Endothelial cell (in vitro differentiated cells): ENCODE results near the gene ATXN7L1. TPM values are rescaled to one million over a fixed set of nuclear protein-coding genes. Genes with fewer than 3 reads are reported as not detected.

Experiments
- DNase-seq: peaks from one replicate; pipeline ENCODE4 v3.0.0; 2021; ENCODE audit warnings: low spot score
- H3K27ac Mint-ChIP-seq: one replicate; pipeline ENCODE4 v1.8.0; 2021; ENCODE audit warnings: mixed read lengths, inconsistent platforms; ENCODE audit not compliant: unreplicated experiment
- H3K27me3 Mint-ChIP-seq: one replicate; pipeline ENCODE4 v1.8.0; 2021; ENCODE audit warnings: mild to moderate bottlenecking, moderate library complexity, mixed read lengths, inconsistent platforms; ENCODE audit not compliant: unreplicated experiment
- H3K36me3 Mint-ChIP-seq: one replicate; pipeline ENCODE4 v1.8.0; 2021; ENCODE audit warnings: mild to moderate bottlenecking, low read depth, mixed read lengths, inconsistent platforms; ENCODE audit not compliant: unreplicated experiment
- H3K4me1 Mint-ChIP-seq: one replicate; pipeline ENCODE4 v1.8.0; 2021; ENCODE audit warnings: mild to moderate bottlenecking, mixed read lengths, inconsistent platforms; ENCODE audit not compliant: unreplicated experiment
- H3K4me3 Mint-ChIP-seq: one replicate; pipeline ENCODE4 v1.8.0; 2021; ENCODE audit warnings: mild to moderate bottlenecking, mixed read lengths, inconsistent platforms; ENCODE audit not compliant: unreplicated experiment
- H3K9me3 Mint-ChIP-seq: one replicate; pipeline ENCODE4 v1.8.0; 2021; ENCODE audit warnings: mixed read lengths, inconsistent platforms; ENCODE audit not compliant: unreplicated experiment
- total RNA-seq: library from RNA; stranded (reverse); fragmentation: NEBNext Ultra II Directional; extraction: Animal tissue kit (Norgen Biotek cat#: 25700); gene quantifications from one replicate; pipeline ENCODE4 v1.2.1, GENCODE V29; 2021; ENCODE audit not compliant: unreplicated experiment
- TF ChIP-seq, protein P1 (sequence below): fragments of 200-600 bp; sonication (generic); IDR thresholded peaks from one replicate; pipeline ENCODE4 v1.5.0; 2021; ENCODE audit warnings: antibody characterized with exemption; ENCODE audit not compliant: unreplicated experiment

ATXN7L1 gene
- total RNA-seq, 1 donor from 2014 or later = 18.4 TPM

DNA sequence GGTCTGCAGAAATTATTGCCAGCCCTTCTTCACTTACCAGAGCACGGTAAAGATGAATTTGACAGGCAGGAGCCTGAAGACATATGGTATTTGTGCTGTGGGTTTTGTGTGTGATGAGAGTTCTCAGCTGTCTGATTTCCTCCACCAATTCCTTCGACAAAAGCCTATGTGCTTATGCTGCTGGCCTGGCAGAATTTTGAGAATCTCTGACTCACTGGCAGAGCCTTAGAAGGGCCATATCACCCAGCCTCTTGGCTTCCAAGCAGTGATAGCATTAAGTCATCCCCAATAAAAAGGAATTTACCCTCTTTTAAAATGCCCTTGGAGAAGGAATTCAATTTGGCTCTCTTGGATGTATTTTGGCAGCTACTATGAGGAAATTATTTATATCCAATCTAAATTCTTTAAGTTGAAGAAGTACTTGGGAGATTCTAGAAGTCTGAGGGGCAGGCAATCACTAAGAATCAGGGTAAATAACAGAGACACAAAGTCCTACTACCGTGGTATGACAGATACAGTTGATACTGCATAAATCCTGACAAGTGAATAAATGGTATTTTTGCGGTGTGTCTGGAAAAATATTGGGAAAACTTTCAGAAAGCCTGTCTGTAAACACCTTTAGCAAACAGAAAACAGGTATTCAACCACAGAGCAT is 226.5 kb downstream of the ATXN7L1 start:
- DNase-seq = no peak
- Mint-ChIP-seq H3K27ac (no peak overlapping the region), H3K9me3 (no peaks in the 10 kb centered on the region), H3K4me3 (no peak overlapping the region), H3K36me3 (peaks cover 1% of the 10 kb centered on the region), H3K27me3 (peaks cover 8% of the 10 kb centered on the region), H3K4me1 (peaks cover 40% of the 10 kb centered on the region)
- TF ChIP-seq, protein P1, sequence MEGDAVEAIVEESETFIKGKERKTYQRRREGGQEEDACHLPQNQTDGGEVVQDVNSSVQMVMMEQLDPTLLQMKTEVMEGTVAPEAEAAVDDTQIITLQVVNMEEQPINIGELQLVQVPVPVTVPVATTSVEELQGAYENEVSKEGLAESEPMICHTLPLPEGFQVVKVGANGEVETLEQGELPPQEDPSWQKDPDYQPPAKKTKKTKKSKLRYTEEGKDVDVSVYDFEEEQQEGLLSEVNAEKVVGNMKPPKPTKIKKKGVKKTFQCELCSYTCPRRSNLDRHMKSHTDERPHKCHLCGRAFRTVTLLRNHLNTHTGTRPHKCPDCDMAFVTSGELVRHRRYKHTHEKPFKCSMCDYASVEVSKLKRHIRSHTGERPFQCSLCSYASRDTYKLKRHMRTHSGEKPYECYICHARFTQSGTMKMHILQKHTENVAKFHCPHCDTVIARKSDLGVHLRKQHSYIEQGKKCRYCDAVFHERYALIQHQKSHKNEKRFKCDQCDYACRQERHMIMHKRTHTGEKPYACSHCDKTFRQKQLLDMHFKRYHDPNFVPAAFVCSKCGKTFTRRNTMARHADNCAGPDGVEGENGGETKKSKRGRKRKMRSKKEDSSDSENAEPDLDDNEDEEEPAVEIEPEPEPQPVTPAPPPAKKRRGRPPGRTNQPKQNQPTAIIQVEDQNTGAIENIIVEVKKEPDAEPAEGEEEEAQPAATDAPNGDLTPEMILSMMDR = no peak

DNA sequence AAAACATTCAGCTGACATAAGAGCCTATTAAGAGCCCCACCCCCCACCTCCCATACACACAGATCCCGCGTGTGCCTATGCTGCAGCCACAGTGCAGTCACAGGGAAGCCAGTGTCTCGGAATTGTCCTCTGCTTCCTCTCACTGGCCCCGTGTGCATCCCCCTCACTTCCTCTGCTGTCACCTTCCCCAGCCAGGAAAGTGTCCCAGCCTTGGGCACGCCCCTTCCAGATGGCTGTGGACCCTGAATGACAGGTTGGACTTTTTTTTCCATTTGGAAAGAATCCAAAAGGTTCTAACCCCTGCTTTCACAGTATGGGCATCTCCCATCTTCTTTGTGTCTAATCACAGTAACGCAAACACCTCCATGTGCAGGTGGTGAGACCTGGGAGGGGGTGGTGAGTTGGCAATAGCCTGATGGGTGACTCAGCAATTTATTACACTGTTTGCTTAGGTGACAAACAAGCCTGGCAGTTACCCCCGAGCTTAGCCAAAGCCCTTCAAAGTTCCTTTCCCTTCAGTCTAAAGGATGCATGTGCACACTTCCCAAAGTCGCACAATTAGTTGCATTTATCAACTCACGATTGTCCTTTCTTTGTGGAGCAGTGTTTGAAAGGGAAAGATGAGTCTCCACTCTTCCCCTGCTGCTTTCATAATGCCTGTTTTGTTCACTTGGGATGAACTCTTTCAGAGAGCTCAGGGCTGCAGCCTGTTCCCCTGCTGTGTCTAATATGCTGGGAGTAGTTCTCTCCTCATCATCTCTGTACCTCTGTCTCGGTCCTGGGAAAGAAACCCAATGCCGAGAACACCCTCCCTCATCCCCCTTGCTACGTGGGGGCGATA is 227.6 kb downstream of the ATXN7L1 start:
- Mint-ChIP-seq H3K4me1 (peaks cover 46% of the 10 kb centered on the region), H3K9me3 (no peaks in the 10 kb centered on the region), H3K36me3 (no peaks in the 10 kb centered on the region)

DNA sequence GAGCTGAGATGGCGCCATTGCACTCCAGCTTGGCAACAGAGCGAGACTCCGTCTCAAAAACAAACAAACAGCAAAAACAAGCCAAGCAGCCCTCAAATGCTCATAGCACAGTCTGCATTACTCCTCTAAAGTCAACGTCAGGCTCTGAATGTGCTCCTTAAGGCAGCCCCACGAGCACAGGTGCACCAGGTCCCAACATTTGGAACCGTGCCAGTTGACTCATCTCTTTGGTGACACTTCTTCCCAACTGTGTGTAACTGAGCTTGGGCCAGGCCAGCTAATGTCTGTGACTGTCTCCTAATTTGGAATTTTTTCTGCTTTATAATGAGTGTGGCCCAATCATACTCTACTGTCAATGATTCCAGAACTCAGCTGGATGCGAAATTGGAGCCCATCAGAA is 228.8 kb downstream of the ATXN7L1 start:
- DNase-seq = no peak
- Mint-ChIP-seq H3K4me3 (peak overlapping the region; percentile 9), H3K9me3 (no peaks in the 10 kb centered on the region), H3K27me3 (peaks cover 5% of the 10 kb centered on the region), H3K27ac (no peak overlapping the region), H3K4me1 (peaks cover 46% of the 10 kb centered on the region), H3K36me3 (peaks cover 6% of the 10 kb centered on the region)
- TF ChIP-seq, protein P1 = no peak

More for the DNA sequence above, 227.6 kb downstream of the ATXN7L1 start:
- Mint-ChIP-seq H3K27me3 (peaks cover 5% of the 10 kb centered on the region), H3K4me3 (no peak overlapping the region), H3K27ac (peak overlapping the region; percentile 12)
- TF ChIP-seq, protein P1 = no peak
- no peak for DNase-seq

DNA sequence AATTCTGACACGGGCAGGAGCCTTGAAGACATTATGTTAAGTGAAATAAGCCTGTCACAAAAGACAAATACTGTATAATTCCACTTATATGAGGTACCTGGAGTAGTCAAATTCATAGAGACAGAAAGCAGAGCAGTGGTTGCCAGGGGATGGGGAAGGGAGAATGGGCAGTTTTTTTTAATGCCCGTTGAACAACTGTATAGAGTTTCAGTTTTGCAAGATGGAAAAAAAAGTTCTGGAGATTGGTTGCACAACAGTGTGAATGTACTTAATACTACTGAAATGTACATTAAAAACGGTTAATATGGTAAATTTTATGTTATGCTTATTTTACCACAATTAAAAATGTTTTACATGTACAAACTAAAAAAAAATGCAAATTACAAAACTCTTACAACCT is 231.5 kb downstream of the ATXN7L1 start:
- TF ChIP-seq, protein P1 = no peak
- peaks cover 7% of the 10 kb centered on the region for H3K36me3 Mint-ChIP-seq
- H3K4me3 Mint-ChIP-seq = no peak overlapping the region
- peaks cover 39% of the 10 kb centered on the region for H3K4me1 Mint-ChIP-seq
- no peaks in the 10 kb centered on the region for H3K9me3 Mint-ChIP-seq
- no peak overlapping the region for H3K27ac Mint-ChIP-seq
- peaks cover 5% of the 10 kb centered on the region for H3K27me3 Mint-ChIP-seq
- DNase-seq = no peak

DNA sequence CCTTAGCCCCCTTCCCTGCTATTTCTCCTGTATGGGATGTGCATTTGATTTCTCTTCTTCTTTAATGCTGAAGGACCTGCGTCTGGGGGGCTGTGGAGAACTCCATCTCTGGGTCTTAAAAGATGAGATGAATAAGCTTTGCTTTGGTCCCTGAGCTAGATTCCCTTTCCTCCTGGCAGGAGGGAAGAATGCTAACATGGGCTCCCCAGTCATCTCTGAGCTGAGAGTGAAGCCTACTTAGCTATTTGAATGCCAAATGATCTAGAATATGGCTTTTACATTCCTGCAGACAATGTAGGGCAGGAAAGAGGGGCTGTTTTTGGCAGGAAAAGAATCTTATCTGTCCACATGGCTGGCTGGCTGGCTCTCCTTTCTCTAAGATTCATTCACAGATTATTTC is 232.5 kb downstream of the ATXN7L1 start:
- H3K4me1 Mint-ChIP-seq = peaks cover 41% of the 10 kb centered on the region

More for the DNA sequence above, 232.5 kb downstream of the ATXN7L1 start:
- H3K9me3 Mint-ChIP-seq = no peaks in the 10 kb centered on the region
- TF ChIP-seq, protein P1 = no peak
- no peak for DNase-seq
- H3K36me3 Mint-ChIP-seq = peaks cover 7% of the 10 kb centered on the region
- no peak overlapping the region for H3K27ac Mint-ChIP-seq
- H3K27me3 Mint-ChIP-seq = peaks cover 6% of the 10 kb centered on the region
- H3K4me3 Mint-ChIP-seq = peak overlapping the region; percentile 44
